GM23338 (cell line): ENCODE data around the gene AFAP1L2. TPM values are rescaled to one million over a fixed set of nuclear protein-coding genes. Genes with fewer than 3 reads are reported as not detected.

ENCODE experiments used
- ATAC-seq: fragments of 200-7000 bp; cut with Tn5 transposase; 3 replicates; pipeline ENCODE4 v1.9.1; 2020
- DNase-seq: peaks from one replicate; pipeline ENCODE4 v3.0.0-alpha.2; 2015; ENCODE audit warnings: low spot score
- H2AFZ ChIP-seq: fragments of 200-600 bp; sonication (generic); 2 replicates; pipeline ENCODE4 v1.8.0; 2016; ENCODE audit warnings: antibody characterized with exemption, mild to moderate bottlenecking, moderate library complexity
- H3F3A ChIP-seq: fragments of 200-600 bp; sonication (generic); replicated peaks from 2 replicates; pipeline ENCODE4 v1.8.0; 2017; ENCODE audit warnings: antibody characterized with exemption, mixed run types, low read depth
- H3K27ac ChIP-seq: fragments of 200-600 bp; sonication (generic); 2 replicates; pipeline ENCODE4 v1.6.1; 2016; ENCODE audit warnings: low read depth
- H3K27me3 ChIP-seq: fragments of 200-600 bp; sonication (generic); 2 replicates; pipeline ENCODE4 v1.8.0; 2016; ENCODE audit warnings: mild to moderate bottlenecking, mixed run types, moderate library complexity; ENCODE audit not compliant: insufficient read depth
- H3K36me3 ChIP-seq: fragments of 200-600 bp; sonication (generic); 2 replicates; pipeline ENCODE4 v1.8.0; 2016; ENCODE audit warnings: mild to moderate bottlenecking; ENCODE audit not compliant: insufficient read depth
- H3K4me1 ChIP-seq: fragments of 200-600 bp; sonication (generic); 2 replicates; pipeline ENCODE4 v1.8.0; 2016; ENCODE audit warnings: mild to moderate bottlenecking, moderate library complexity; ENCODE audit not compliant: insufficient read depth
- H3K4me2 ChIP-seq: fragments of 200-600 bp; sonication (generic); 2 replicates; pipeline ENCODE4 v1.7.1; 2017; ENCODE audit warnings: mixed run types
- H3K4me3 ChIP-seq: fragments of 200-600 bp; sonication (generic); 2 replicates; pipeline ENCODE4 v1.6.1; 2016; ENCODE audit warnings: mixed run types
- H3K79me2 ChIP-seq: fragments of 200-600 bp; sonication (generic); replicated peaks from 2 replicates; pipeline ENCODE4 v1.8.0; 2017; ENCODE audit warnings: mild to moderate bottlenecking; ENCODE audit not compliant: insufficient read depth
- H3K9me2 ChIP-seq: fragments of 200-600 bp; sonication (generic); 2 replicates; pipeline ENCODE4 v1.8.0; 2017; ENCODE audit not compliant: insufficient read depth
- H4K20me1 ChIP-seq: fragments of 200-600 bp; sonication (generic); replicated peaks from 2 replicates; pipeline ENCODE4 v1.8.0; 2017; ENCODE audit warnings: mild to moderate bottlenecking; ENCODE audit not compliant: insufficient read depth
- H3K27ac Mint-ChIP-seq: 2 replicates; pipeline ENCODE4 v1.8.0; 2020; ENCODE audit warnings: inconsistent platforms, mild to moderate bottlenecking, moderate library complexity, mixed read lengths
- H3K27me3 Mint-ChIP-seq: 3 replicates; pipeline ENCODE4 v1.8.0; 2022; ENCODE audit warnings: low read depth, mild to moderate bottlenecking, moderate library complexity, mixed read lengths, inconsistent platforms; ENCODE audit not compliant: insufficient read depth, poor library complexity
- H3K36me3 Mint-ChIP-seq: 3 replicates; pipeline ENCODE4 v1.8.0; 2021; ENCODE audit warnings: low read depth, mild to moderate bottlenecking, inconsistent platforms, moderate library complexity, mixed read lengths
- H3K4me1 Mint-ChIP-seq: 3 replicates; pipeline ENCODE4 v1.8.0; 2020; ENCODE audit warnings: mild to moderate bottlenecking, inconsistent platforms, mixed read lengths
- H3K4me3 Mint-ChIP-seq: 3 replicates; pipeline ENCODE4 v1.8.0; 2021; ENCODE audit warnings: moderate library complexity, mild to moderate bottlenecking, inconsistent platforms, mixed read lengths
- H3K9me3 Mint-ChIP-seq: 3 replicates; pipeline ENCODE4 v1.8.0; 2020; ENCODE audit warnings: moderate library complexity, mild to moderate bottlenecking, inconsistent platforms, mixed read lengths
- EZH2 ChIP-seq: fragments of 200-600 bp; sonication (generic); IDR thresholded peaks from one replicate; pipeline ENCODE4 v1.8.0; 2017; ENCODE audit warnings: antibody characterized with exemption, mild to moderate bottlenecking, low read depth; ENCODE audit not compliant: unreplicated experiment
- EZH2phosphoT487 ChIP-seq: fragments of 200-600 bp; sonication (generic); IDR thresholded peaks from one replicate; pipeline ENCODE4 v1.8.1; 2018; ENCODE audit warnings: antibody characterized with exemption; ENCODE audit not compliant: unreplicated experiment
- JUNB ChIP-seq: IDR thresholded peaks from one replicate; pipeline ENCODE4 v1.6.1; 2016; ENCODE audit warnings: antibody characterized with exemption; ENCODE audit not compliant: unreplicated experiment
- NANOG ChIP-seq: IDR thresholded peaks from 2 replicates; pipeline ENCODE4 v1.6.1; 2016; ENCODE audit warnings: antibody characterized with exemption, borderline replicate concordance
- POLR2AphosphoS5 ChIP-seq: IDR thresholded peaks from 2 replicates; pipeline ENCODE4 v1.6.1; 2016; ENCODE audit warnings: antibody characterized with exemption, low read depth
- STAT1 ChIP-seq: IDR thresholded peaks from one replicate; pipeline ENCODE4 v1.6.1; 2016; ENCODE audit warnings: antibody characterized with exemption; ENCODE audit not compliant: unreplicated experiment
- ZNF114 ChIP-seq: fragments of 250-450 bp; sonication (Bioruptor Pico); IDR thresholded peaks from 2 replicates; pipeline ENCODE4 v1.5.0; 2020; ENCODE audit warnings: mild to moderate bottlenecking, moderate library complexity
- ZNF331 ChIP-seq: fragments of 250-450 bp; sonication (Bioruptor Pico); IDR thresholded peaks from 2 replicates; pipeline ENCODE4 v1.5.0; 2020; ENCODE audit warnings: low read depth, mild to moderate bottlenecking, moderate library complexity
- polyA plus RNA-seq: library from polyadenylated mRNA; unstranded; fragments of >200 nt; fragmentation: Nextera tagmentation; extraction: Ambion mirVana; gene quantifications from 2 replicates; pipeline ENCODE4 v1.2.1, GENCODE V29; 2016
- total RNA-seq: library from RNA; depleted of rRNA; stranded (reverse); fragments of >200 nt; shearing (Covaris generic); gene quantifications from 2 replicates; pipeline ENCODE4 v1.2.3, GENCODE V29; 2014
- TF ChIP-seq, protein P1 (sequence below): fragments of 250-450 bp; sonication (Bioruptor Pico); IDR thresholded peaks from 2 replicates; pipeline ENCODE4 v1.5.0; 2020; ENCODE audit warnings: mild to moderate bottlenecking, moderate library complexity
- TF ChIP-seq, protein P2 (sequence below): IDR thresholded peaks from 2 replicates; pipeline ENCODE4 v1.6.1; 2016; ENCODE audit warnings: antibody characterized with exemption

AFAP1L2 gene
- total and polyA plus RNA-seq, 2 experiments from 2014 or later = 2.3 to 6.5 TPM

DNA sequence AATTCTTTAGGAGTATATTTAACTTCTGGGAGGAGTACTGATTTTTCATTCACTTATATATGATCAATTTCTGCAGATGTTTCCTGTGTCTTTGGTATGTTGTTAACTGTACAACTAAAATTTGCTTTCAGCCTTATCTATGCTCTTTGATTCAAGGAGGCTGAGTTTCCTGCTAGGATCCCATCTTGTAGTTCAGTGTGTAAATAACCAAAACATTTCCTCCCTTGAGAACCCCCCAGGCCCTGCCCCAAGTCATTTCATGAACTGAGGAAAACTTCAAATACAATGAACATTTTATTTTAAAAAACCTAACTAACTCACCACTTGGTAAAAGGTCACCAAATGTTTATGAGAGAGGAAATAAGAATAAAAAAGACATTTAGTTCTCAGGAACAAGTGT, 109.8 kb downstream of the AFAP1L2 start:
- no peaks in the 10 kb centered on the region for H3K27me3 ChIP-seq
- ATAC-seq = no peak
- peaks cover 7% of the 10 kb centered on the region for H3K27me3 Mint-ChIP-seq
- TF ChIP-seq EZH2 = no peak
- no peak for TF ChIP-seq ZNF114 (CRISPR knock-in tag)
- no peak for TF ChIP-seq STAT1
- TF ChIP-seq, protein P1, sequence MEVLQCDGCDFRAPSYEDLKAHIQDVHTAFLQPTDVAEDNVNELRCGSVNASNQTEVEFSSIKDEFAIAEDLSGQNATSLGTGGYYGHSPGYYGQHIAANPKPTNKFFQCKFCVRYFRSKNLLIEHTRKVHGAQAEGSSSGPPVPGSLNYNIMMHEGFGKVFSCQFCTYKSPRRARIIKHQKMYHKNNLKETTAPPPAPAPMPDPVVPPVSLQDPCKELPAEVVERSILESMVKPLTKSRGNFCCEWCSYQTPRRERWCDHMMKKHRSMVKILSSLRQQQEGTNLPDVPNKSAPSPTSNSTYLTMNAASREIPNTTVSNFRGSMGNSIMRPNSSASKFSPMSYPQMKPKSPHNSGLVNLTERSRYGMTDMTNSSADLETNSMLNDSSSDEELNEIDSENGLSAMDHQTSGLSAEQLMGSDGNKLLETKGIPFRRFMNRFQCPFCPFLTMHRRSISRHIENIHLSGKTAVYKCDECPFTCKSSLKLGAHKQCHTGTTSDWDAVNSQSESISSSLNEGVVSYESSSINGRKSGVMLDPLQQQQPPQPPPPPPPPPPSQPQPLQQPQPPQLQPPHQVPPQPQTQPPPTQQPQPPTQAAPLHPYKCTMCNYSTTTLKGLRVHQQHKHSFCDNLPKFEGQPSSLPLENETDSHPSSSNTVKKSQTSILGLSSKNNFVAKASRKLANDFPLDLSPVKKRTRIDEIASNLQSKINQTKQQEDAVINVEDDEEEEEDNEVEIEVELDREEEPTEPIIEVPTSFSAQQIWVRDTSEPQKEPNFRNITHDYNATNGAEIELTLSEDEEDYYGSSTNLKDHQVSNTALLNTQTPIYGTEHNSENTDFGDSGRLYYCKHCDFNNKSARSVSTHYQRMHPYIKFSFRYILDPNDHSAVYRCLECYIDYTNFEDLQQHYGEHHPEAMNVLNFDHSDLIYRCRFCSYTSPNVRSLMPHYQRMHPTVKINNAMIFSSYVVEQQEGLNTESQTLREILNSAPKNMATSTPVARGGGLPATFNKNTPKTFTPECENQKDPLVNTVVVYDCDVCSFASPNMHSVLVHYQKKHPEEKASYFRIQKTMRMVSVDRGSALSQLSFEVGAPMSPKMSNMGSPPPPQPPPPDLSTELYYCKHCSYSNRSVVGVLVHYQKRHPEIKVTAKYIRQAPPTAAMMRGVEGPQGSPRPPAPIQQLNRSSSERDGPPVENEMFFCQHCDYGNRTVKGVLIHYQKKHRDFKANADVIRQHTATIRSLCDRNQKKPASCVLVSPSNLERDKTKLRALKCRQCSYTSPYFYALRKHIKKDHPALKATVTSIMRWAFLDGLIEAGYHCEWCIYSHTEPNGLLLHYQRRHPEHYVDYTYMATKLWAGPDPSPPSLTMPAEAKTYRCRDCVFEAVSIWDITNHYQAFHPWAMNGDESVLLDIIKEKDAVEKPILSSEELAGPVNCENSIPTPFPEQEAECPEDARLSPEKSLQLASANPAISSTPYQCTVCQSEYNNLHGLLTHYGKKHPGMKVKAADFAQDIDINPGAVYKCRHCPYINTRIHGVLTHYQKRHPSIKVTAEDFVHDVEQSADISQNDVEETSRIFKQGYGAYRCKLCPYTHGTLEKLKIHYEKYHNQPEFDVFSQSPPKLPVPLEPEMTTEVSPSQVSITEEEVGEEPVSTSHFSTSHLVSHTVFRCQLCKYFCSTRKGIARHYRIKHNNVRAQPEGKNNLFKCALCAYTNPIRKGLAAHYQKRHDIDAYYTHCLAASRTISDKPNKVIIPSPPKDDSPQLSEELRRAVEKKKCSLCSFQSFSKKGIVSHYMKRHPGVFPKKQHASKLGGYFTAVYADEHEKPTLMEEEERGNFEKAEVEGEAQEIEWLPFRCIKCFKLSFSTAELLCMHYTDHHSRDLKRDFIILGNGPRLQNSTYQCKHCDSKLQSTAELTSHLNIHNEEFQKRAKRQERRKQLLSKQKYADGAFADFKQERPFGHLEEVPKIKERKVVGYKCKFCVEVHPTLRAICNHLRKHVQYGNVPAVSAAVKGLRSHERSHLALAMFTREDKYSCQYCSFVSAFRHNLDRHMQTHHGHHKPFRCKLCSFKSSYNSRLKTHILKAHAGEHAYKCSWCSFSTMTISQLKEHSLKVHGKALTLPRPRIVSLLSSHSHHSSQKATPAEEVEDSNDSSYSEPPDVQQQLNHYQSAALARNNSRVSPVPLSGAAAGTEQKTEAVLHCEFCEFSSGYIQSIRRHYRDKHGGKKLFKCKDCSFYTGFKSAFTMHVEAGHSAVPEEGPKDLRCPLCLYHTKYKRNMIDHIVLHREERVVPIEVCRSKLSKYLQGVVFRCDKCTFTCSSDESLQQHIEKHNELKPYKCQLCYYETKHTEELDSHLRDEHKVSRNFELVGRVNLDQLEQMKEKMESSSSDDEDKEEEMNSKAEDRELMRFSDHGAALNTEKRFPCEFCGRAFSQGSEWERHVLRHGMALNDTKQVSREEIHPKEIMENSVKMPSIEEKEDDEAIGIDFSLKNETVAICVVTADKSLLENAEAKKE (CRISPR knock-in tag) = no peak
- TF ChIP-seq, protein P2, sequence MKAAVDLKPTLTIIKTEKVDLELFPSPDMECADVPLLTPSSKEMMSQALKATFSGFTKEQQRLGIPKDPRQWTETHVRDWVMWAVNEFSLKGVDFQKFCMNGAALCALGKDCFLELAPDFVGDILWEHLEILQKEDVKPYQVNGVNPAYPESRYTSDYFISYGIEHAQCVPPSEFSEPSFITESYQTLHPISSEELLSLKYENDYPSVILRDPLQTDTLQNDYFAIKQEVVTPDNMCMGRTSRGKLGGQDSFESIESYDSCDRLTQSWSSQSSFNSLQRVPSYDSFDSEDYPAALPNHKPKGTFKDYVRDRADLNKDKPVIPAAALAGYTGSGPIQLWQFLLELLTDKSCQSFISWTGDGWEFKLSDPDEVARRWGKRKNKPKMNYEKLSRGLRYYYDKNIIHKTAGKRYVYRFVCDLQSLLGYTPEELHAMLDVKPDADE = no peak
- H3K79me2 ChIP-seq = no peaks in the 10 kb centered on the region
- no peaks in the 10 kb centered on the region for H4K20me1 ChIP-seq
- no peaks in the 10 kb centered on the region for H3K9me2 ChIP-seq
- no peak overlapping the region for H3K4me3 Mint-ChIP-seq
- no peak overlapping the region for H3K27ac ChIP-seq
- no peak overlapping the region for H3K4me3 ChIP-seq
- H3K4me2 ChIP-seq = no peak overlapping the region
- peaks cover 40% of the 10 kb centered on the region for H3K36me3 Mint-ChIP-seq
- no peak overlapping the region for H3K27ac Mint-ChIP-seq
- no peaks in the 10 kb centered on the region for H3K4me1 ChIP-seq
- H2AFZ ChIP-seq = no peak overlapping the region
- peaks cover 21% of the 10 kb centered on the region for H3K9me3 Mint-ChIP-seq
- DNase-seq = no peak
- H3K36me3 ChIP-seq = peaks cover 15% of the 10 kb centered on the region
- H3F3A ChIP-seq = no peaks in the 10 kb centered on the region
- H3K4me1 Mint-ChIP-seq = no peaks in the 10 kb centered on the region; the same call in 2 of the 3 replicates

DNA sequence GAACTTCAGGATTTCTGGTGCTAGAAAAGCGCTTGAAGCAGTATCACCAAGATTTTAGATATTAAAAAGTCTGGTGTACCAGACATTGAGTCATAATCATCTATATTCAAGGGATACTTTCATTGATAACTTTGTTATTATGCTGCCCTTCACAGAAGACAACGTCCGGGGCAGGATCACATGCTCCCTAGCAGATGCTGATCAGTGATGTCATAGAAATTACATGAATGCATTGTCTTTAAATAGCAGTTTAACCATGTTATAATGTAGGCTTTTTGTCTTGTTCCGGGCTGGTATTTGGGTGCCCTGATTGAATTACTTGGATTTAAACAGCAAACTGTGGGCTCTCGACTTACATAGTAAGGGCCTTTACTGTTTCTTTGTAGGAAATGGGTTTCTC, 111.2 kb downstream of the AFAP1L2 start:
- Histone ChIP-seq H4K20me1 (no peaks in the 10 kb centered on the region), H3K4me3 (no peak overlapping the region), H3K4me1 (no peaks in the 10 kb centered on the region), H3K4me2 (no peak overlapping the region), H3K9me2 (no peaks in the 10 kb centered on the region), H3K27me3 (no peaks in the 10 kb centered on the region), H3F3A (no peaks in the 10 kb centered on the region), H3K79me2 (no peaks in the 10 kb centered on the region), H2AFZ (no peak overlapping the region), H3K27ac (no peak overlapping the region), H3K36me3 (peaks cover 15% of the 10 kb centered on the region)
- DNase-seq = no peak
- no peak overlapping the region for H3K27ac Mint-ChIP-seq
- no peaks in the 10 kb centered on the region; the same call in 2 of the 3 replicates for H3K4me1 Mint-ChIP-seq
- peaks cover 21% of the 10 kb centered on the region for H3K9me3 Mint-ChIP-seq
- no peak overlapping the region for H3K4me3 Mint-ChIP-seq
- ATAC-seq = no peak
- peaks cover 34% of the 10 kb centered on the region for H3K36me3 Mint-ChIP-seq
- peaks cover 7% of the 10 kb centered on the region for H3K27me3 Mint-ChIP-seq
- TF ChIP-seq EZH2 (no peak), EZH2phosphoT487 (no peak), POLR2AphosphoS5 (no peak), NANOG (no peak), ZNF331 (no peak), JUNB (no peak)
